Mammary epithelial cell (primary cell): ENCODE results near the gene PM20D1.

Source experiments
- EZH2 ChIP-seq: IDR thresholded peaks from 2 replicates; pipeline ENCODE4 v1.6.1; 2012; ENCODE audit warnings: low read length, inconsistent platforms, borderline replicate concordance
- TF ChIP-seq, protein P1 (sequence below), 2 donors: IDR thresholded peaks in 1 of 2; conservative IDR thresholded peaks in 1 of 2; 2 replicates each; pipeline ENCODE4 v1.5.1; 2011 to 2012; ENCODE audit warnings: inconsistent platforms in 2 of 2, low read length in 2 of 2, mild to moderate bottlenecking in 2 of 2, control low read depth in 1 of 2, low read depth in 1 of 2; ENCODE audit not compliant: insufficient read depth in 1 of 2; ENCODE audit errors: extremely low read depth in 1 of 2

DNA sequence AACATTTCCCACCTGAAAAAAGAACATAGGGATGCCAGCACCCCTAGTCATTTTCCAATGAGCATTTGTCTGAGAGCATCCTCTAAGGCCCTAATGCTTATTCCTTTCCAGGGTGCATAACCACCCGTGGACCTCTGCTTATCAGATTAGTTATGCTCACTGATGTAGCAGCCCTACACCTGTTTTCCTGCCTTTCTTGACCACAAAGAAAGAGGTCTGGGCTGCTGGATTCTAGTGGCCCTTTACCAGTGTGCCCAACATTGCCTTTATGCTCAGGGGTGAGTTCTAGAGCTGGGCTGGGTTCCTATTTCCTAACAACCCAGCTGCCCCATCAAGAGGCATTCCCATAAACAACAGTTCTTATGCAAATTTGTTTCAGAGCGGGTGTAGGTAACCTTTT is 20.3 kb upstream of the PM20D1 start:
- TF ChIP-seq, protein P1, sequence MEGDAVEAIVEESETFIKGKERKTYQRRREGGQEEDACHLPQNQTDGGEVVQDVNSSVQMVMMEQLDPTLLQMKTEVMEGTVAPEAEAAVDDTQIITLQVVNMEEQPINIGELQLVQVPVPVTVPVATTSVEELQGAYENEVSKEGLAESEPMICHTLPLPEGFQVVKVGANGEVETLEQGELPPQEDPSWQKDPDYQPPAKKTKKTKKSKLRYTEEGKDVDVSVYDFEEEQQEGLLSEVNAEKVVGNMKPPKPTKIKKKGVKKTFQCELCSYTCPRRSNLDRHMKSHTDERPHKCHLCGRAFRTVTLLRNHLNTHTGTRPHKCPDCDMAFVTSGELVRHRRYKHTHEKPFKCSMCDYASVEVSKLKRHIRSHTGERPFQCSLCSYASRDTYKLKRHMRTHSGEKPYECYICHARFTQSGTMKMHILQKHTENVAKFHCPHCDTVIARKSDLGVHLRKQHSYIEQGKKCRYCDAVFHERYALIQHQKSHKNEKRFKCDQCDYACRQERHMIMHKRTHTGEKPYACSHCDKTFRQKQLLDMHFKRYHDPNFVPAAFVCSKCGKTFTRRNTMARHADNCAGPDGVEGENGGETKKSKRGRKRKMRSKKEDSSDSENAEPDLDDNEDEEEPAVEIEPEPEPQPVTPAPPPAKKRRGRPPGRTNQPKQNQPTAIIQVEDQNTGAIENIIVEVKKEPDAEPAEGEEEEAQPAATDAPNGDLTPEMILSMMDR (conservative IDR thresholded peaks at IDR 0.05 in 1 of 2, IDR thresholded peaks at IDR 0.05 in 1 of 2; ENCODE audit: extremely low read depth in 1 of 2, insufficient read depth in 1 of 2, low read depth in 1 of 2, low read length in 2 of 2) = no peak
- no peak for TF ChIP-seq EZH2
